Measurements from ENCODE around the gene OGDH. TPM values are rescaled to one million over a fixed set of nuclear protein-coding genes. Genes with fewer than 3 reads are reported as not detected.

OGDH gene
- total and polyA plus RNA-seq, 2 of the 4 experiments (the other 2 are of a cell fraction), result 47.4 to 56.5 TPM

- no TSS peak for BruUV-seq (replicated peaks)
- POLR2A ChIA-PET (ENCODE audit: unreplicated experiment), result no interaction called here
- H3K9ac ChIP-seq (ENCODE audit: low read depth, low read length), result no peak overlapping the region
- TF ChIP-seq RFX5 (IDR thresholded peaks at IDR 0.05; ENCODE audit: low read depth, low read length) (no peak), POLR2A (IDR thresholded peaks at IDR 0.05; ENCODE audit: low read depth, low read length) (no peak), NFE2L2 (IDR thresholded peaks at IDR 0.05; ENCODE audit: low read depth, low read length) (no peak), SMC3 (IDR thresholded peaks at IDR 0.05; ENCODE audit: low read depth, low read length) (no peak), CTCF (conservative IDR thresholded peaks at IDR 0.05; ENCODE audit: low read depth, low read length) (no peak), FOS (IDR thresholded peaks at IDR 0.05; ENCODE audit: low read depth, low read length) (no peak), RAD21 (IDR thresholded peaks at IDR 0.05; ENCODE audit: low read length) (no peak), MAZ (IDR thresholded peaks at IDR 0.05; ENCODE audit: borderline replicate concordance, low read depth, low read length) (no peak), CEBPB (IDR thresholded peaks at IDR 0.05; ENCODE audit: low read depth, low read length) (no peak), MXI1 (IDR thresholded peaks at IDR 0.05; ENCODE audit: borderline replicate concordance, low read depth, low read length) (no peak), RCOR1 (IDR thresholded peaks at IDR 0.05; ENCODE audit: insufficient replicate concordance, low read length) (no peak), CHD1 (IDR thresholded peaks at IDR 0.05; ENCODE audit: low read depth, low read length) (no peak), BHLHE40 (IDR thresholded peaks at IDR 0.05; ENCODE audit: low read depth, low read length) (no peak), MAFK (IDR thresholded peaks at IDR 0.05; ENCODE audit: low read depth, low read length) (no peak)
- TF ChIP-seq, protein P1, sequence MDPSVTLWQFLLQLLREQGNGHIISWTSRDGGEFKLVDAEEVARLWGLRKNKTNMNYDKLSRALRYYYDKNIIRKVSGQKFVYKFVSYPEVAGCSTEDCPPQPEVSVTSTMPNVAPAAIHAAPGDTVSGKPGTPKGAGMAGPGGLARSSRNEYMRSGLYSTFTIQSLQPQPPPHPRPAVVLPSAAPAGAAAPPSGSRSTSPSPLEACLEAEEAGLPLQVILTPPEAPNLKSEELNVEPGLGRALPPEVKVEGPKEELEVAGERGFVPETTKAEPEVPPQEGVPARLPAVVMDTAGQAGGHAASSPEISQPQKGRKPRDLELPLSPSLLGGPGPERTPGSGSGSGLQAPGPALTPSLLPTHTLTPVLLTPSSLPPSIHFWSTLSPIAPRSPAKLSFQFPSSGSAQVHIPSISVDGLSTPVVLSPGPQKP (IDR thresholded peaks at IDR 0.05; ENCODE audit: borderline replicate concordance, low read depth, low read length), result no peak
Measured at GRCh38 chr7:44755698-44756627, 149.5 kb downstream of the OGDH start.

More at GRCh38 chr7:44755698-44756627, 149.5 kb downstream of the OGDH start:
- Histone ChIP-seq H3K27ac (ENCODE audit: insufficient read depth, low read length) (no peak overlapping the region), H2AFZ (replicated peaks; ENCODE audit: low read length, poor library complexity) (no peak overlapping the region), H3K23ac (ENCODE audit: low read depth, low read length) (no peak overlapping the region; the same call in 1 of the 2 replicates), H3K14ac (replicated peaks; ENCODE audit: low read depth, low read length) (no peak overlapping the region), H3K9me1 (ENCODE audit: insufficient read depth, low read length) (peaks cover 7% of the 10 kb centered on the region), H4K91ac (ENCODE audit: insufficient read depth, low read depth, low read length) (no peak overlapping the region), H3K56ac (ENCODE audit: extremely low read depth, insufficient read depth, low read length) (no peak overlapping the region), H3K4me3 (ENCODE audit: insufficient read depth, low read depth, low read length) (no peak overlapping the region), H4K5ac (ENCODE audit: low read depth, low read length) (no peak overlapping the region), H3K79me1 (ENCODE audit: low read depth in 1 of 2, low read length in 2 of 2) (peaks cover 23 to 70% of the 10 kb centered on the region in 2 experiments), H2AK5ac (ENCODE audit: low read depth, low read length) (no peak overlapping the region), H2BK20ac (ENCODE audit: low read depth, low read length) (no peak overlapping the region), H3K4me2 (ENCODE audit: low read depth, low read length) (no peak overlapping the region), H3K9me3 (ENCODE audit: control insufficient read depth, insufficient read depth, low read length) (no peaks in the 10 kb centered on the region), H2AK9ac (replicated peaks; ENCODE audit: low read depth, low read length, poor library complexity) (peak overlapping the region; percentile 45), H3K4ac (ENCODE audit: low read depth, low read length) (0 out of 2 replicates have a peak overlapping the region, but pooled peaks have one; percentile 40), H3K27me3 (ENCODE audit: control insufficient read depth, insufficient read depth, low read length) (no peaks in the 10 kb centered on the region), H4K20me1 (ENCODE audit: insufficient read depth, low read length) (peaks cover 28% of the 10 kb centered on the region), H3K4me1 (ENCODE audit: control insufficient read depth, insufficient read depth, low read length) (peaks cover 13% of the 10 kb centered on the region), H4K8ac (ENCODE audit: low read depth in 2 of 2, low read length in 2 of 2) (0 out of 4 replicates have a peak overlapping the region, but pooled peaks of 1 of the 2 experiments have one; percentile 7), H2BK5ac (ENCODE audit: low read depth, low read length, poor library complexity, severe bottlenecking) (no peak overlapping the region), H2BK15ac (ENCODE audit: low read depth, low read length) (no peak overlapping the region), H3K36me3 (ENCODE audit: control insufficient read depth, insufficient read depth, low read length) (peaks cover 38% of the 10 kb centered on the region), H2BK120ac (ENCODE audit: low read depth, low read length) (no peak overlapping the region), H3K18ac (ENCODE audit: low read depth, low read length) (no peak overlapping the region)
- WGBS, 2 experiments (ENCODE audit: extremely low coverage in 2 of 2, insufficient read length in 1 of 2), result 97% methylated on average over 6 of the region's 17 CpGs; no CpG with 5 or more reads in 1 of the 2 experiments
- CTCF ChIA-PET, result no interaction called here
- ATAC-seq (ENCODE audit: low read depth) (no peak), DNase-seq (no peak)
- dilution Hi-C loops (cut with HindIII; ENCODE audit: low sequenced_read_pairs, unreplicated experiment) (no loop called here), intact Hi-C loops (cut with micrococcal nuclease) (no loop called here), in situ Hi-C loops (cut with MboI; ENCODE audit: low sequenced_read_pairs) (no loop called here)

Measured in IMR-90 (cell line).